ENCODE data around the gene PCDHGA8.
"Not testable (repeated sequence)": the region's sequence is repeated elsewhere in the genome, so short reads cannot be mapped to it uniquely, and the experiment has no call there.

Gene PCDHGA8

DNA sequence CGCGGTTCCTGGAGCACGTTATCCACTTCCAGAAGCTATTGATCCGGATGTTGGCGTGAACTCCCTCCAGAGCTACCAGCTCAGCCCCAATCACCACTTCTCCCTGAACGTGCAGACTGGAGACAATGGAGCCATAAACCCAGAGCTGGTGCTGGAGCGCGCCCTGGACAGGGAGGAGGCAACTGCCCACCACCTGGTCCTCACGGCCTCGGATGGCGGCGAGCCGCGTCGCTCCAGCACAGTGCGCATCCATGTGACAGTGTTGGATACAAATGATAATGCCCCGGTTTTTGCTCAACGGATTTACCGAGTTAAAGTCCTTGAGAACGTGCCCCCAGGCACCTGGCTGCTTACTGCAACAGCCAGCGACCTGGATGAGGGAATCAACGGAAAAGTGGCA is 11.0 kb downstream of the PCDHGA8 start:
- no peak for DNase-seq (ENCODE audit: low spot score)

DNA sequence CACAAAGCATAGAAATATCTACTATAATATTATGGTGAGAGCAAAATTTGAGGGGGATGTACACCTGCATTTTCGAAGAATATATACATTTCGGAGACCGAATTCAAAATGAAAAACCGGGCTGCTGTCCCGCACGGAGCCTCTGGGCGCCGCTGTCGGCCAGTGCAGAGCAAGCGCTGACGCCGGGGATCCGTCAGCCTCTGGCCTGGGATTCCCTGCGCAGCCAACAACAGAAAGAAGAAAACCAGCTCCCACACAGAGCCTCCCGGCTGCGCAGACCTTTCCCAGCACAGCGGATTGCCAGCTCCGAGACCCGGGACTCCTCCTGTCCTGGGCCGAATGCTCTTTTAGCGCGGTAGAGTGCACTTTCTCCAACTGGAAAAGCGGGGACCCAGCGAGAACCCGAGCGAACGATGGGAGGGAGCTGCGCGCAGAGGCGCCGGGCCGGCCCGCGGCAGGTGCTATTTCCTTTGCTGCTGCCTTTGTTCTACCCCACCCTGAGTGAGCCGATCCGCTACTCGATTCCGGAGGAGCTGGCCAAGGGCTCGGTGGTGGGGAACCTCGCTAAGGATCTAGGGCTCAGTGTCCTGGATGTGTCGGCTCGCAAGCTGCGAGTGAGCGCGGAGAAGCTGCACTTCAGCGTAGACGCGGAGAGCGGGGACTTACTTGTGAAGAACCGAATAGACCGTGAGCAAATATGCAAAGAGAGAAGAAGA is 15.5 kb downstream of the PCDHGA8 start, which contains the start of gene PCDHGB6:
PCDHGB6 (plus strand) TSS at position 232 of the 716 bp plus-strand sequence; CDS start at position 414, 182 bp downstream.
- DNase-seq (ENCODE audit: low spot score), result peak; percentile 14

DNA sequence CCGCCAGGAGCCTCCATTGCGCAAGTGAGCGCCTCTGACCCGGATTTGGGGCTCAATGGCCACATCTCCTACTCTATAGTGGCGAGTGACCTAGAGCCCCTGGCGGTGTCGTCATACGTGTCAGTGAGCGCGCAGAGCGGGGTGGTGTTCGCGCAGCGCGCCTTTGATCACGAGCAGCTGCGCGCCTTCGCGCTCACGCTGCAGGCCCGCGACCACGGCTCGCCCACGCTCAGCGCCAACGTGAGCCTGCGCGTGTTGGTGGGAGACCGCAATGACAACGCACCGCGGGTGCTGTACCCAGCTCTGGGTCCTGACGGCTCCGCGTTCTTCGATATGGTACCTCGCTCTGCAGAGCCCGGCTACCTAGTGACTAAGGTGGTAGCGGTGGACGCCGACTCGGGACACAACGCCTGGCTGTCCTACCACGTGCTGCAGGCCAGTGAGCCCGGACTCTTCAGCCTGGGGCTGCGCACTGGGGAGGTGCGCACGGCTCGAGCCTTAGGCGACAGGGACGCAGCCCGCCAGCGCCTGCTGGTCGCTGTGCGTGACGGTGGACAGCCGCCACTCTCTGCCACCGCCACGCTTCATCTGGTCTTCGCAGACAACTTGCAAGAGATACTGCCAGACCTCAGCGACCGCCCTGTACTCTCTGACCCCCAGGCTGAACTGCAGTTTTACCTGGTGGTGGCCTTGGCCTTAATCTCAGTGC is 17.3 kb downstream of the PCDHGA8 start:
- DNase-seq (ENCODE audit: low spot score), result no peak

GRCh38 chr5:141411575-141411974 is 19.1 kb downstream of the PCDHGA8 start:
- DNase-seq (ENCODE audit: low spot score), result no peak

DNA sequence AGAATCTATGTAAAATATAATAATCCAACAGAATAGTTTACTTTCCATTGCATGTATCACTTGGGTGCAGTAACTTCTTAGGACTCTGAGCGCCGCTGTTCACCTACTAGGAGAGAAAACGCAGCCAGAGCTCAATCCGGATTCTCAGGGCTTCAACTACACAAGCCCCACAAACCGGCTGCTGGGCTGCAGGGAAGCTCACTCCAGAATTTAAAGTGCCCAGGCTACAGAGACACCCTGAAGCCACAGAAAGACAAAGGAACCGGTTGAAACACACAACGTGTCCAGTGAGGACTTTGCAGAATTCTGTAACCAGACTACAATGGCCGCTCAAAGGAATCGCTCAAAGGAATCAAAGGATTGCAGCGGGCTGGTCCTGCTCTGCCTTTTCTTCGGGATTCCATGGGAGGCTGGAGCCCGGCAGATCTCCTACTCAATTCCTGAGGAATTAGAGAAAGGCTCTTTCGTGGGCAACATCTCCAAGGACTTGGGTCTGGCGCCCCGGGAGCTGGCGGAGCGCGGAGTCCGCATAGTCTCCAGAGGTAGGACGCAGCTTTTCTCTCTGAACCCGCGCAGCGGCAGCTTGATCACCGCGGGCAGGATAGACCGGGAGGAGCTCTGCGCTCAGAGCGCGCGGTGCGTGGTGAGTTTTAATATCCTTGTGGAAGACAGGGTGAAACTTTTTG is 20.6 kb downstream of the PCDHGA8 start, which contains the start of gene PCDHGA10:
PCDHGA10 (plus strand) TSS at position 134 of the 686 bp plus-strand sequence; CDS start at position 323, 189 bp downstream.
- peak; percentile 67 for DNase-seq (ENCODE audit: low spot score)

DNA sequence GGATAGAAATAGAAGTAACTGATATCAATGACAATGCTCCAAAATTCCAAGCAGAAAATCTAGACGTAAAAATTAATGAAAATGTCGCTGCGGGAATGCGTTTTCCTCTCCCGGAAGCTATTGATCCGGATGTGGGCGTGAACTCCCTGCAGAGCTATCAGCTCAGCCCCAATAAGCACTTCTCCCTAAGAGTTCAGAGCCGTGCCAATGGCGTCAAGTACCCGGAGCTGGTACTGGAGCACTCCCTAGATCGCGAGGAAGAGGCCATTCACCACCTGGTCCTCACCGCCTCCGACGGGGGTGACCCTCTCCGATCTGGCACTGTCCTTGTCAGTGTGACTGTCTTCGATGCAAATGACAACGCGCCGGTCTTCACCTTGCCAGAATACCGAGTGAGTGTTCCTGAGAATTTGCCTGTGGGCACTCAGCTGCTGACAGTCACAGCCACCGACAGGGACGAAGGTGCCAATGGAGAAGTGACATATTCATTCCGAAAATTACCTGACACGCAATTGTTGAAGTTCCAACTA is 21.2 kb downstream of the PCDHGA8 start:
- no peak for DNase-seq (ENCODE audit: low spot score)

DNA sequence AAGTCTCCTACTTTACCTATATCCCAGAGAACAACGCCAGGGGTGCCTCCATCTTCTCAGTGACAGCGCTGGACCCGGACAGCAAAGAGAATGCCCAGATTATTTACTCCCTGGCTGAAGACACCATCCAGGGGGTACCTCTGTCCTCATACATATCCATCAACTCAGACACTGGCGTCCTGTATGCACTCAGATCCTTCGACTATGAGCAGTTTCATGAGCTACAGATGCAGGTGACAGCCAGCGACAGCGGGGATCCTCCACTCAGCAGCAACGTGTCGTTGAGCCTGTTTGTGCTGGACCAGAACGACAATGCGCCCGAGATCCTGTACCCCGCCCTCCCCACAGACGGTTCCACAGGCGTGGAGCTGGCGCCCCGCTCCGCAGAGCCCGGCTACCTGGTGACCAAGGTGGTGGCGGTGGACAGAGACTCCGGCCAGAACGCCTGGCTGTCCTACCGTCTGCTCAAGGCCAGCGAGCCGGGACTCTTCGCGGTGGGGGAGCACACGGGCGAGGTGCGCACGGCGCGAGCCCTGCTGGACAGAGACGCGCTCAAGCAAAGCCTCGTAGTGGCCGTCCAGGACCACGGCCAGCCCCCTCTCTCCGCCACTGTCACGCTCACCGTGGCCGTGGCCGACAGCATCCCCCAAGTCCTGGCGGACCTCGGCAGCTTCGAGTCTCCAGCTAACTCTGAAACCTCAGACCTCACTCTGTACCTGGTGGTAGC is 22.3 kb downstream of the PCDHGA8 start:
- DNase-seq (ENCODE audit: low spot score), result not testable (repeated sequence)

GRCh38 chr5:141415275-141415618 is 22.8 kb downstream of the PCDHGA8 start:
- DNase-seq (ENCODE audit: low spot score), result not testable (repeated sequence)

GRCh38 chr5:141417494-141418172 is 25.2 kb downstream of the PCDHGA8 start, which contains the start of gene PCDHGB7:
Gene PCDHGB7 (plus strand): TSS chr5:141417677. CDS start chr5:141417860, 183 bp downstream.
- peak; percentile 72 for DNase-seq (ENCODE audit: low spot score)

DNA sequence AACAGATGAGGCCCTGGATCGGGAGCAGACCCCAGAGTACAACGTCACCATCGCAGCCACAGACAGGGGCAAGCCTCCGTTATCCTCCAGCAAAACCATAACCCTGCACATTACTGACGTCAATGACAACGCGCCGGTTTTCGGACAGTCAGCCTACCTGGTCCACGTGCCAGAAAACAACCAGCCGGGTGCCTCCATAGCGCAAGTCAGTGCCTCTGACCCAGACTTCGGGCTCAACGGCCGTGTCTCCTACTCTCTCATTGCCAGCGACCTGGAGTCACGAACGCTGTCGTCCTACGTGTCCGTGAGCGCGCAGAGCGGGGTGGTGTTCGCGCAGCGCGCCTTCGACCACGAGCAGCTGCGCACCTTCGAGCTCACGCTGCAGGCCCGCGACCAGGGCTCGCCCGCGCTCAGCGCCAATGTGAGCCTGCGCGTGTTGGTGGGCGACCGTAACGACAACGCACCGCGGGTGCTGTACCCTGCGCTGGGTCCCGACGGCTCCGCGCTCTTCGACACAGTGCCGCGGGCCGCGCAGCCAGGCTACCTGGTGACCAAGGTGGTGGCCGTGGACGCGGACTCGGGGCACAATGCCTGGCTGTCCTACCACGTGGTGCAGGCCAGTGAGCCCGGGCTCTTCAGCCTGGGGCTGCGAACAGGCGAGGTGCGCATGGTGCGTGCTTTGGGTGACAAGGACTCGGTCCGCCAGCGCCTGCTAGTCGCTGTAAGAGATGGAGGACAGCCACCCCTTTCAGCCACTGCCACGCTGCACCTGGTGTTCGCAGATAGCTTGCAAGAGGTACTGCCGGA is 26.8 kb downstream of the PCDHGA8 start:
- no peak for DNase-seq (ENCODE audit: low spot score)

DNA sequence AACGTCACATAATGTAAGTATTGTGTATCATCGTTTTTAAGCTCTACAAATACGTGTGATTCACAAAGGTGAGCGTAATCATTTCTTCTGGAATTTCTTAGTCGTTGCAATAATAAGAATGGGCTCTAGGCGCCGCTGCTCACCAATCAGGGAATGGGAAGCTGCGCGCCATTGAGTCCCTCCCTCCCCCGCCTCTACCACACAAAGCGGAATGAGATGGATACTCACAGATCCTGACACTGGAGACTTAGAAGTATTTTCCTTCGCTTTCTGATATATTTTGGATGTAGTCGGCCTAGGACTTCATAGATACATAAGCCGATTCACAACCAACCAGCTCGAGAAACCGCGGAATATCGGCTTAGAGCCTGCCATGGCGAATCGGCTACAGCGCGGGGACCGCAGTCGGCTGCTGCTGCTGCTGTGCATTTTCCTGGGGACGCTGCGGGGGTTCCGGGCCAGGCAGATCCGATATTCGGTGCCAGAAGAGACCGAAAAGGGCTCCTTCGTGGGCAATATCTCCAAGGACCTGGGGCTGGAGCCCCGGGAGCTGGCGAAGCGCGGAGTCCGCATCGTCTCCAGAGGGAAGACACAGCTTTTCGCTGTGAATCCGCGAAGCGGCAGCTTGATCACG is 28.5 kb downstream of the PCDHGA8 start, which contains the start of gene PCDHGA11:
PCDHGA11 (plus strand) TSS at position 197 of the 634 bp plus-strand sequence; CDS start at position 374, 177 bp downstream.
- DNase-seq (ENCODE audit: low spot score), result peak; percentile 61

DNA sequence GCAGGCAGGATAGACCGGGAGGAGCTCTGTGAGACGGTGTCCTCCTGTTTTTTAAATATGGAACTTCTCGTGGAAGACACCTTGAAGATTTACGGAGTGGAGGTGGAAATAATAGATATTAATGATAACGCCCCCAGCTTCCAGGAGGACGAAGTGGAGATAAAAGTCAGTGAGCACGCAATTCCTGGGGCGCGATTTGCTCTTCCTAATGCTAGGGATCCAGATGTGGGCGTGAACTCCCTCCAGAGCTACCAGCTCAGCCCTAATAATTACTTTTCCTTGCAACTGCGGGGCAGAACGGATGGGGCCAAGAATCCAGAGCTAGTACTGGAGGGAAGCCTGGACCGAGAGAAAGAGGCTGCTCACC is 29.0 kb downstream of the PCDHGA8 start:
- DNase-seq (ENCODE audit: low spot score), result no peak

DNA sequence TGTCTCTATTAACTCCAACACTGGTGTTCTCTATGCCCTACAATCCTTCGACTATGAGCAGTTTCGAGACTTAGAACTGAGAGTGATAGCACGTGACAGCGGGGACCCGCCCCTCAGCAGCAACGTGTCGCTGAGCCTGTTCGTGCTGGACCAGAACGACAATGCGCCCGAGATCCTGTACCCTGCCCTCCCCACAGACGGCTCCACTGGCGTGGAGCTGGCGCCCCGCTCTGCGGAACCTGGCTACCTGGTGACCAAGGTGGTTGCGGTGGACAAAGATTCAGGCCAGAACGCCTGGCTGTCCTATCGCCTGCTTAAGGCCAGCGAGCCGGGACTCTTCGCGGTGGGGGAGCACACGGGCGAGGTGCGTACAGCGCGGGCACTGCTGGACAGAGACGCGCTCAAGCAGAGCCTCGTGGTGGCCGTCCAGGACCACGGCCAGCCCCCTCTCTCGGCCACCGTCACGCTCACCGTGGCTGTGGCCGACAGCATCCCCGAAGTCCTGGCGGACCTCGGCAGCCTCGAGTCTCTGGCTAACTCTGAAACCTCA is 30.4 kb downstream of the PCDHGA8 start:
- DNase-seq (ENCODE audit: low spot score), result no peak

- DNase-seq (ENCODE audit: low spot score), result no peak
These were observed 35.5 kb downstream of the PCDHGA8 start for GRCh38 chr5:141427783-141428426.

DNA sequence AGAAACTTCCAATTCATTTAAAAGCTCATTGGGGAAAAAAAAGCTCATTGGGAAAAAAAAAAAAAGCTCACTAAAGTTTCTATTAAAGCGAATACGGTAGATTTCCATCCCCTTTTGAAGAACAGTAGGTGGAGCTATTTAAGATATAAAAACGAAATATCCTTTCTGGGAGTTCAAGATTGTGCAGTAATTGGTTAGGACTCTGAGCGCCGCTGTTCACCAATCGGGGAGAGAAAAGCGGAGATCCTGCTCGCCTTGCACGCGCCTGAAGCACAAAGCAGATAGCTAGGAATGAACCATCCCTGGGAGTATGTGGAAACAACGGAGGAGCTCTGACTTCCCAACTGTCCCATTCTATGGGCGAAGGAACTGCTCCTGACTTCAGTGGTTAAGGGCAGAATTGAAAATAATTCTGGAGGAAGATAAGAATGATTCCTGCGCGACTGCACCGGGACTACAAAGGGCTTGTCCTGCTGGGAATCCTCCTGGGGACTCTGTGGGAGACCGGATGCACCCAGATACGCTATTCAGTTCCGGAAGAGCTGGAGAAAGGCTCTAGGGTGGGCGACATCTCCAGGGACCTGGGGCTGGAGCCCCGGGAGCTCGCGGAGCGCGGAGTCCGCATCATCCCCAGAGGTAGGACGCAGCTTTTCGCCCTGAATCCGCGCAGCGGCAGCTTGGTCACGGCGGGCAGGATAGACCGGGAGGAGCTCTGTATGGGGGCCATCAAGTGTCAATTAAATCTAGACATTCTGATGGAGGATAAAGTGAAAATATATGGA is 38.1 kb downstream of the PCDHGA8 start, which contains the start of gene PCDHGA12:
PCDHGA12 (plus strand) TSS at position 176 of the 782 bp plus-strand sequence; CDS start at position 429, 253 bp downstream.
- DNase-seq (ENCODE audit: low spot score), result peak; percentile 84

DNA sequence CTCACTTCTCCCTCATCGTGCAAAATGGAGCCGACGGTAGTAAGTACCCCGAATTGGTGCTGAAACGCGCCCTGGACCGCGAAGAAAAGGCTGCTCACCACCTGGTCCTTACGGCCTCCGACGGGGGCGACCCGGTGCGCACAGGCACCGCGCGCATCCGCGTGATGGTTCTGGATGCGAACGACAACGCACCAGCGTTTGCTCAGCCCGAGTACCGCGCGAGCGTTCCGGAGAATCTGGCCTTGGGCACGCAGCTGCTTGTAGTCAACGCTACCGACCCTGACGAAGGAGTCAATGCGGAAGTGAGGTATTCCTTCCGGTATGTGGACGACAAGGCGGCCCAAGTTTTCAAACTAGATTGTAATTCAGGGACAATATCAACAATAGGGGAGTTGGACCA is 38.9 kb downstream of the PCDHGA8 start:
- DNase-seq (ENCODE audit: low spot score), result no peak

- DNase-seq (ENCODE audit: low spot score), result not testable (repeated sequence)
These were observed 39.9 kb downstream of the PCDHGA8 start for GRCh38 chr5:141432308-141432707.

DNA sequence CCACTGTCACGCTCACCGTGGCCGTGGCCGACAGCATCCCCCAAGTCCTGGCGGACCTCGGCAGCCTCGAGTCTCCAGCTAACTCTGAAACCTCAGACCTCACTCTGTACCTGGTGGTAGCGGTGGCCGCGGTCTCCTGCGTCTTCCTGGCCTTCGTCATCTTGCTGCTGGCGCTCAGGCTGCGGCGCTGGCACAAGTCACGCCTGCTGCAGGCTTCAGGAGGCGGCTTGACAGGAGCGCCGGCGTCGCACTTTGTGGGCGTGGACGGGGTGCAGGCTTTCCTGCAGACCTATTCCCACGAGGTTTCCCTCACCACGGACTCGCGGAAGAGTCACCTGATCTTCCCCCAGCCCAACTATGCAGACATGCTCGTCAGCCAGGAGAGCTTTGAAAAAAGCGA is 40.3 kb downstream of the PCDHGA8 start:
- not testable (repeated sequence) for DNase-seq (ENCODE audit: low spot score)

Data from AG08395 (cell line).